Measurements from ENCODE around the gene RNF151. TPM values are rescaled to one million over a fixed set of nuclear protein-coding genes. Genes with fewer than 3 reads are reported as not detected.

RNF151 gene
- total and polyA plus RNA-seq, 10 of the 15 experiments (the other 5 are each of a cell fraction or from before 2014, with no cell fraction given): 0.17 to 0.56 TPM; not detected in 8

DNA sequence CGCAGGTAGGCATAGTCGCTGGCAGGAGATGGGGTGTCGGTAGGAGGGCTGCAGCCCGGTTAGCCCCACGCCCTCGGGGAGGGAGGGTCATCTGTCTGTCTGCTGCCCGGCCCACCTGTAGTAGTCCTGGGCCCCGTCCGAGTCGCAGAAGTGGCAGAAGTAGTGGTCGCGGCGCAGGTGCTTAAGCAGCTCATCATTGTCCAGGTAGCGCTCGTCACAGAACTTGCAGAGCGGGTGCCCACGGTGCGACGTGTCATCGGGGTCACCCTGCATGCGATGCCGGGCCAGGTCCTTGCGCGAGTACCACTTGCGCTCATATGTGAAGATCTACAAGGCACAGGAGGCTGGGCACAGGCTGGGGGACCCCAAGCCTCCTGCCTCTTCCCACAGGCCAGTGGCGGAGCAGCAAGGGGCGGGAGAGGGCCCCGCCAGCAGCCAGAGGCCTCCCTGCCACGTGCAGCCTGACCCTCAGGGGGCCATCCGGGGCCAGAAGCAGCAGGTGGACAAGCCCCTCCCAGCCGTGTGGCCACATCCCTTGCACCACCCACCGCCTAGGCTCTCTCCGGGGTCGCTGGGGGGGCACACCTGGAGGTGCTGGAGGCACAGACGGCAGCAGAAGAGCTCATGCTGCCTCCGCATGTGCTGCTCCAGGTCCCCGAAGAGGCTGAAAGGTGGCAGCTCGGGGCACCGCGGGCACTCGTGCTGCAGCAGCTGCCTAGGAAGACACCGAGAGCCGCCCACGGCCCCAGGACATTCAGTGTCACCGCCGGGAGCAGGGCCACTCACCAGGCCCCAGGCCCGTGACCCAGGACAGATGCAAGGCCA lies 36.0 kb downstream of the RNF151 start:
- no peak overlapping the region for H3K9ac ChIP-seq (ENCODE audit: control insufficient read depth, insufficient read depth, low read length)
- peaks cover 38% of the 10 kb centered on the region for H3K79me2 ChIP-seq (ENCODE audit: control insufficient read depth, insufficient read depth, low read length)
- H3K4me1 ChIP-seq (ENCODE audit: control insufficient read depth, insufficient read depth, low read length): peaks cover 14% of the 10 kb centered on the region
- peaks cover 6% of the 10 kb centered on the region for H4K20me1 ChIP-seq (ENCODE audit: control insufficient read depth, insufficient read depth)
- H3K36me3 ChIP-seq (ENCODE audit: control insufficient read depth in 2 of 2, insufficient read depth in 2 of 2, low read length in 1 of 2): peaks cover 0 to 50% of the 10 kb centered on the region in 2 experiments; a peak in 3 of 4 replicates
- H2AFZ ChIP-seq (ENCODE audit: control insufficient read depth, low read depth, low read length): no peak overlapping the region
- intact Hi-C loops (cut with micrococcal nuclease; ENCODE audit: unreplicated experiment): no loop called here
- H3K27ac ChIP-seq (ENCODE audit: control insufficient read depth, insufficient read depth): no peak overlapping the region
- TF ChIP-seq BMI1 (IDR thresholded peaks at IDR 0.05; ENCODE audit: borderline replicate concordance): no peak
- TF ChIP-seq, protein P1, sequence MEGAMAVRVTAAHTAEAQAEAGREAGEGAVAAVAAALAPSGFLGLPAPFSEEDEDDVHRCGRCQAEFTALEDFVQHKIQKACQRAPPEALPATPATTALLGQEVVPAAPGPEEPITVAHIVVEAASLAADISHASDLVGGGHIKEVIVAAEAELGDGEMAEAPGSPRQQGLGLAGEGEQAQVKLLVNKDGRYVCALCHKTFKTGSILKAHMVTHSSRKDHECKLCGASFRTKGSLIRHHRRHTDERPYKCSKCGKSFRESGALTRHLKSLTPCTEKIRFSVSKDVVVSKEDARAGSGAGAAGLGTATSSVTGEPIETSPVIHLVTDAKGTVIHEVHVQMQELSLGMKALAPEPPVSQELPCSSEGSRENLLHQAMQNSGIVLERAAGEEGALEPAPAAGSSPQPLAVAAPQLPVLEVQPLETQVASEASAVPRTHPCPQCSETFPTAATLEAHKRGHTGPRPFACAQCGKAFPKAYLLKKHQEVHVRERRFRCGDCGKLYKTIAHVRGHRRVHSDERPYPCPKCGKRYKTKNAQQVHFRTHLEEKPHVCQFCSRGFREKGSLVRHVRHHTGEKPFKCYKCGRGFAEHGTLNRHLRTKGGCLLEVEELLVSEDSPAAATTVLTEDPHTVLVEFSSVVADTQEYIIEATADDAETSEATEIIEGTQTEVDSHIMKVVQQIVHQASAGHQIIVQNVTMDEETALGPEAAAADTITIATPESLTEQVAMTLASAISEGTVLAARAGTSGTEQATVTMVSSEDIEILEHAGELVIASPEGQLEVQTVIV (IDR thresholded peaks at IDR 0.05; ENCODE audit: borderline replicate concordance, partially characterized antibody): no peak
- no peak for TF ChIP-seq SIX5 (IDR thresholded peaks at IDR 0.05; ENCODE audit: low read depth, low read length, severe bottlenecking)
- no peak for TF ChIP-seq NRF1 (conservative IDR thresholded peaks at IDR 0.05; ENCODE audit: low read depth, low read length)
- TF ChIP-seq POLR2A (IDR thresholded peaks at IDR 0.05; ENCODE audit: low read depth, low read length): peak; percentile 2; the same call in 1 of the 2 replicates
- RAD21 ChIA-PET (ENCODE audit: unreplicated experiment): interaction anchor here (0.6 to 2.5 kb wide), 4 partner anchors 12 to 152 kb away, joined by 3 to 14 read pairs (median 4); partner anchors contain the start of gene RPL3L
- no peaks in the 10 kb centered on the region for H3K9me3 ChIP-seq (replicated peaks; ENCODE audit: control insufficient read depth, insufficient read depth, low read length)
- POLR2A ChIA-PET: interaction anchor here (1.8 to 2.2 kb wide), 2 partner anchors 9 to 12 kb away, joined by 6 to 10 read pairs; no protein-coding TSS in a partner anchor
- H3K4me3 ChIP-seq: no peak overlapping the region
- no peaks in the 10 kb centered on the region for H3K27me3 ChIP-seq (replicated peaks in 1 of 2; ENCODE audit: control insufficient read depth in 2 of 2, insufficient read depth in 2 of 2, low read length in 1 of 2)
- no peak overlapping the region for H3K4me2 ChIP-seq (ENCODE audit: control insufficient read depth, insufficient read depth)
- no TSS peak for BruUV-seq (replicated peaks)
- SMC1A ChIA-PET (ENCODE audit: uncharacterized antibody, unreplicated experiment): interaction anchor here (2.1 kb wide), 1 partner anchor 138 kb away, joined by 14 read pairs; no protein-coding TSS in a partner anchor
- FAIRE-seq (no peak), DNase-seq (ENCODE audit: low read depth, low spot score) (no peak), ATAC-seq (no peak)
- WGBS (ENCODE audit: insufficient coverage, insufficient replicate concordance, low lambda C conversion rate, missing lambda C conversion rate): 93% methylated on average over 47 of the region's 47 CpGs
- in situ Hi-C loops (cut with MboI): no loop called here
- CTCF ChIA-PET: interaction anchor here (0.6 to 4.3 kb wide), 9 partner anchors 9 to 197 kb away, joined by 3 to 54 read pairs (median 5); no protein-coding TSS in a partner anchor

Measured in GM12878 (cell line).